PC-3 (cell line): ENCODE results near the gene TUBA4B. TPM values are rescaled to one million over a fixed set of nuclear protein-coding genes. Genes with fewer than 3 reads are reported as not detected.

Experiments
- ATAC-seq: fragments of 200-7000 bp; cut with Tn5 transposase; 2 replicates; pipeline ENCODE4 v1.9.1; 2020; ENCODE audit warnings: mild to moderate bottlenecking, moderate library complexity
- BruUV-seq: library from RNA; stranded (reverse); fragments of 400-500 nt; replicated peaks from 2 replicates; lab custom pipeline; 2021; lab: Mats Ljungman, UMichigan
- CTCF ChIA-PET: fragments of 300-600 bp; sonication (Branson Sonifier 250); formaldehyde crosslinking; loops from one replicate; lab custom pipeline; 2022; ENCODE audit warnings: antibody characterized with exemption; lab: Charles Lee
- POLR2A ChIA-PET: fragments of 300-600 bp; sonication (Branson Sonifier 250); formaldehyde crosslinking; loops from one replicate; lab custom pipeline; 2022; ENCODE audit warnings: antibody characterized with exemption; ENCODE audit not compliant: unreplicated experiment; lab: Charles Lee
- DNase-seq: peaks from one replicate; pipeline ENCODE4 v3.0.0-alpha.2; 2015
- H2AFZ ChIP-seq: fragments of 300-600 bp; sonication (generic); 2 replicates; pipeline ENCODE4 v1.6.0; 2016; ENCODE audit warnings: antibody characterized with exemption, low read length
- H3F3A ChIP-seq: fragments of 300-600 bp; sonication (generic); one replicate; pipeline ENCODE4 v1.6.0; 2017; ENCODE audit warnings: antibody characterized with exemption, low read length, control low read depth, mild to moderate bottlenecking; ENCODE audit not compliant: unreplicated experiment
- H3K27ac ChIP-seq: fragments of 300-600 bp; sonication (generic); 2 replicates; pipeline ENCODE4 v1.5.1; 2016; ENCODE audit warnings: mild to moderate bottlenecking, low read length
- H3K27me3 ChIP-seq: fragments of 300-600 bp; sonication (generic); 2 replicates; pipeline ENCODE4 v1.6.1; 2016; ENCODE audit warnings: low read length, mixed read lengths
- H3K36me3 ChIP-seq: fragments of 300-600 bp; sonication (generic); 2 replicates; pipeline ENCODE4 v1.6.1; 2016; ENCODE audit warnings: low read depth, mixed run types, low read length, mixed read lengths
- H3K4me1 ChIP-seq: fragments of 300-600 bp; sonication (generic); 2 replicates; pipeline ENCODE4 v1.5.1; 2016; ENCODE audit warnings: low read length; ENCODE audit not compliant: insufficient read depth
- H3K4me2 ChIP-seq: fragments of 300-600 bp; sonication (generic); 2 replicates; pipeline ENCODE4 v1.6.0; 2016; ENCODE audit warnings: low read length
- H3K4me3 ChIP-seq: fragments of 300-600 bp; sonication (generic); 2 replicates; pipeline ENCODE4 v1.5.1; 2016; ENCODE audit warnings: mild to moderate bottlenecking, low read length, mixed read lengths
- H3K79me2 ChIP-seq: fragments of 300-600 bp; sonication (generic); 2 replicates; pipeline ENCODE4 v1.6.1; 2017; ENCODE audit warnings: low read length, mixed read lengths
- H3K9ac ChIP-seq: fragments of 300-600 bp; sonication (generic); 2 replicates; pipeline ENCODE4 v1.6.0; 2016; ENCODE audit warnings: mild to moderate bottlenecking, low read length
- H3K9me2 ChIP-seq: fragments of 300-600 bp; sonication (generic); replicated peaks from 2 replicates; pipeline ENCODE4 v1.6.1; 2016; ENCODE audit warnings: mixed run types, low read length, mixed read lengths
- H3K9me3 ChIP-seq: fragments of 300-600 bp; sonication (generic); 2 replicates; pipeline ENCODE4 v1.6.1; 2016; ENCODE audit warnings: low read length, mixed read lengths
- H4K20me1 ChIP-seq: fragments of 300-600 bp; sonication (generic); 2 replicates; pipeline ENCODE4 v1.6.1; 2016; ENCODE audit warnings: low read length, mixed read lengths
- EZH2 ChIP-seq: fragments of 300-600 bp; sonication (generic); IDR thresholded peaks from one replicate; pipeline ENCODE4 v1.6.1; 2017; ENCODE audit warnings: antibody characterized with exemption, mild to moderate bottlenecking, low read length; ENCODE audit not compliant: unreplicated experiment
- EZH2phosphoT487 ChIP-seq: fragments of 300-600 bp; sonication (generic); IDR thresholded peaks from 2 replicates; pipeline ENCODE4 v1.6.1; 2018; ENCODE audit warnings: mild to moderate bottlenecking, antibody characterized with exemption, low read length, borderline replicate concordance
- intact Hi-C: fragments of 100-400 bp; cut with micrococcal nuclease; formaldehyde crosslinking; loops from 2 replicates; pipeline ENCODE4 v1.9.0; 2023
- total RNA-seq: library from RNA; depleted of rRNA; stranded (reverse); fragments of >200 nt; gene quantifications from 2 replicates; pipeline ENCODE4 v1.2.3, GENCODE V29; 2014
- TF ChIP-seq, protein P1 (sequence below): fragments of 300-600 bp; sonication (generic); conservative IDR thresholded peaks from 2 replicates; pipeline ENCODE4 v1.5.1; 2017; ENCODE audit warnings: antibody characterized with exemption, low read depth, mild to moderate bottlenecking, low read length

Gene TUBA4B
- total RNA-seq, 1 experiment from 2014 or later = not detected

DNA sequence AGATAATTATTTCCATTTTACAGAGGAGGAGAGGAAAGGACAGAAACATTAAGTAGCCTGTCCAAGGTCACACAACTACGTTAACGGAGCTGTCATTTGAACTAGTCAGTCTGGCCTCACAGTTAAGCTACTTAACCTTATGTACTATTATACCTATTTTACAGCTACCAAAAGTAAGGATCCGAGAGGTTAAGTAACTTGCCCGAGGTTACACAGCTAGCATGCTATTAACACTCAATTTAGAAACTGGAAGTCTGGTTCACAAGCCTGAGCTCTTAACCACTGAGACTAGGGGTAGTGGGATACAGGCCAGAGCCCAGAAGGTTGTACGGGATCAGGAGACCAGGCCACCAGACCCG lies 8.3 kb upstream of the TUBA4B start:
- H3K79me2 ChIP-seq = peaks cover 29% of the 10 kb centered on the region
- ATAC-seq = no peak
- CTCF ChIA-PET = interaction anchor here (0.9 to 1.9 kb wide), 2 partner anchors 30 to 50 kb away, joined by 3 to 6 read pairs; no protein-coding TSS in a partner anchor
- POLR2A ChIA-PET = interaction anchor here (0.5 to 1.4 kb wide), 5 partner anchors 27 to 127 kb away, joined by 3 to 5 read pairs (median 4); no protein-coding TSS in a partner anchor
- peaks cover 8% of the 10 kb centered on the region; the same call in 1 of the 2 replicates for H3K36me3 ChIP-seq
- peak overlapping the region; percentile 88 for H3K4me3 ChIP-seq
- H2AFZ ChIP-seq = peak overlapping the region; percentile 83
- H3K4me2 ChIP-seq = peak overlapping the region; percentile 92
- intact Hi-C loops = no loop called here
- no peak overlapping the region for H3K27ac ChIP-seq
- no peaks in the 10 kb centered on the region for H3K27me3 ChIP-seq
- H3K9me3 ChIP-seq = no peaks in the 10 kb centered on the region
- H3K4me1 ChIP-seq = peaks cover 39% of the 10 kb centered on the region
- H3K9me2 ChIP-seq = no peaks in the 10 kb centered on the region
- H4K20me1 ChIP-seq = no peaks in the 10 kb centered on the region
- TF ChIP-seq EZH2phosphoT487 = no peak
- no peak for TF ChIP-seq EZH2
- TF ChIP-seq, protein P1, sequence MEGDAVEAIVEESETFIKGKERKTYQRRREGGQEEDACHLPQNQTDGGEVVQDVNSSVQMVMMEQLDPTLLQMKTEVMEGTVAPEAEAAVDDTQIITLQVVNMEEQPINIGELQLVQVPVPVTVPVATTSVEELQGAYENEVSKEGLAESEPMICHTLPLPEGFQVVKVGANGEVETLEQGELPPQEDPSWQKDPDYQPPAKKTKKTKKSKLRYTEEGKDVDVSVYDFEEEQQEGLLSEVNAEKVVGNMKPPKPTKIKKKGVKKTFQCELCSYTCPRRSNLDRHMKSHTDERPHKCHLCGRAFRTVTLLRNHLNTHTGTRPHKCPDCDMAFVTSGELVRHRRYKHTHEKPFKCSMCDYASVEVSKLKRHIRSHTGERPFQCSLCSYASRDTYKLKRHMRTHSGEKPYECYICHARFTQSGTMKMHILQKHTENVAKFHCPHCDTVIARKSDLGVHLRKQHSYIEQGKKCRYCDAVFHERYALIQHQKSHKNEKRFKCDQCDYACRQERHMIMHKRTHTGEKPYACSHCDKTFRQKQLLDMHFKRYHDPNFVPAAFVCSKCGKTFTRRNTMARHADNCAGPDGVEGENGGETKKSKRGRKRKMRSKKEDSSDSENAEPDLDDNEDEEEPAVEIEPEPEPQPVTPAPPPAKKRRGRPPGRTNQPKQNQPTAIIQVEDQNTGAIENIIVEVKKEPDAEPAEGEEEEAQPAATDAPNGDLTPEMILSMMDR = no peak
- peak overlapping the region; percentile 93 for H3K9ac ChIP-seq
- no peak for DNase-seq
- peaks cover 5% of the 10 kb centered on the region for H3F3A ChIP-seq
- TSS peak; percentile 80 for BruUV-seq

- no peaks in the 10 kb centered on the region for H3K9me3 ChIP-seq
- ChIA-PET POLR2A (interaction anchor here (0.5 to 1.4 kb wide), 4 partner anchors 29 to 126 kb away, joined by 3 to 5 read pairs (median 4); no protein-coding TSS in a partner anchor), CTCF (interaction anchor here (0.9 to 1.9 kb wide), 3 partner anchors 29 to 50 kb away, joined by 3 to 6 read pairs (median 4); partner anchors contain the start of gene DNAJB2)
- peaks cover 8% of the 10 kb centered on the region for H3K36me3 ChIP-seq
- peak within 1 kb of the TSS; percentile 83 for H2AFZ ChIP-seq
- intact Hi-C loops = no loop called here
- TF ChIP-seq, protein P1 = no peak
- no peak for TF ChIP-seq EZH2
- TF ChIP-seq EZH2phosphoT487 = no peak
- H3K79me2 ChIP-seq = peaks cover 29% of the 10 kb centered on the region
- H3K27me3 ChIP-seq = no peaks in the 10 kb centered on the region
- no peaks in the 10 kb centered on the region for H4K20me1 ChIP-seq
- ATAC-seq (peak; percentile 64), DNase-seq (peak; percentile 93)
- H3K27ac ChIP-seq = peak within 1 kb of the TSS; percentile 48
- H3K4me1 ChIP-seq = peaks cover 45% of the 10 kb centered on the region
- peak within 1 kb of the TSS; percentile 93 for H3K9ac ChIP-seq
- H3K9me2 ChIP-seq = no peaks in the 10 kb centered on the region
- H3K4me2 ChIP-seq = peak within 1 kb of the TSS; percentile 92
- BruUV-seq = TSS peak; percentile 75
- peak within 1 kb of the TSS; percentile 88 for H3K4me3 ChIP-seq
- H3F3A ChIP-seq = peaks cover 5% of the 10 kb centered on the region
Measured at GRCh38 chr2:219245148-219245898, 7.7 kb upstream of the TUBA4B start, which contains the start of the genes GLB1L and STK16. Gene GLB1L (minus strand): TSS chr2:219245444. CDS start chr2:219243573, 1,871 bp downstream. Gene STK16 (plus strand): TSS chr2:219245479. CDS start chr2:219246000, 521 bp downstream.
